Trophoblast cell (in vitro differentiated cells and primary cell): Measurements from ENCODE around the gene BCDIN3D.
"Not testable (repeated sequence)": the region's sequence is repeated elsewhere in the genome, so short reads cannot be mapped to it uniquely, and the experiment has no call there.

Experiments
- DNase-seq, 2 donors: peaks; one replicate each; pipeline ENCODE4 v3.0.0-alpha.2; 2016
- H2AFZ ChIP-seq: 2 replicates; pipeline ENCODE4 v1.6.1; 2013; ENCODE audit warnings: low read length, moderate library complexity, mild to moderate bottlenecking; ENCODE audit not compliant: insufficient read depth, poor library complexity
- H2AK5ac ChIP-seq: 2 replicates; pipeline ENCODE4 v1.6.1; 2013; ENCODE audit warnings: mild to moderate bottlenecking, low read length
- H2BK120ac ChIP-seq: 2 replicates; pipeline ENCODE4 v1.6.1; 2013; ENCODE audit warnings: low read length, mild to moderate bottlenecking, moderate library complexity; ENCODE audit not compliant: insufficient read depth, poor library complexity
- H2BK12ac ChIP-seq: 2 replicates; pipeline ENCODE4 v1.6.1; 2013; ENCODE audit warnings: mild to moderate bottlenecking, low read length, moderate library complexity
- H2BK5ac ChIP-seq: 2 replicates; pipeline ENCODE4 v1.6.1; 2013; ENCODE audit warnings: low read length, low read depth, moderate library complexity, mild to moderate bottlenecking; ENCODE audit not compliant: poor library complexity
- H3K14ac ChIP-seq: 2 replicates; pipeline ENCODE4 v1.6.1; 2013; ENCODE audit warnings: mild to moderate bottlenecking, low read length
- H3K18ac ChIP-seq: 2 replicates; pipeline ENCODE4 v1.6.1; 2013; ENCODE audit warnings: mild to moderate bottlenecking, low read length
- H3K23ac ChIP-seq: 2 replicates; pipeline ENCODE4 v1.6.1; 2013; ENCODE audit warnings: low read length
- H3K27ac ChIP-seq: 2 replicates; pipeline ENCODE4 v1.5.1; 2013; ENCODE audit warnings: low read depth, mild to moderate bottlenecking, inconsistent platforms, low read length, moderate library complexity
- H3K27me3 ChIP-seq: 2 replicates; pipeline ENCODE4 v1.6.1; 2013; ENCODE audit warnings: inconsistent platforms, mild to moderate bottlenecking, low read length, moderate library complexity; ENCODE audit not compliant: insufficient read depth
- H3K36me3 ChIP-seq, 2 experiments: 1 replicate in 1 of 2; 2 replicates in 1 of 2; pipeline ENCODE4 v1.6.1; 2013; ENCODE audit warnings: low read length in 2 of 2, mild to moderate bottlenecking in 2 of 2, moderate library complexity in 1 of 2; ENCODE audit not compliant: insufficient read depth in 2 of 2, control insufficient read depth in 1 of 2
- H3K4ac ChIP-seq: 2 replicates; pipeline ENCODE4 v1.6.1; 2013; ENCODE audit warnings: low read depth, mild to moderate bottlenecking, low read length, moderate library complexity
- H3K4me1 ChIP-seq, 2 experiments: 1 replicate in 1 of 2; 2 replicates in 1 of 2; pipeline ENCODE4 v1.6.1; 2013; ENCODE audit warnings: low read length in 2 of 2, mild to moderate bottlenecking in 2 of 2, moderate library complexity in 1 of 2; ENCODE audit not compliant: insufficient read depth in 2 of 2, control insufficient read depth in 1 of 2
- H3K4me2 ChIP-seq: 2 replicates; pipeline ENCODE4 v1.6.1; 2013; ENCODE audit warnings: inconsistent platforms, mild to moderate bottlenecking, low read length, moderate library complexity
- H3K4me3 ChIP-seq: 2 replicates; pipeline ENCODE4 v1.5.1; 2013; ENCODE audit warnings: mild to moderate bottlenecking, low read depth, low read length, inconsistent platforms
- H3K79me1 ChIP-seq: one replicate; pipeline ENCODE4 v1.6.1; 2013; ENCODE audit warnings: low read length
- H3K79me2 ChIP-seq: 2 replicates; pipeline ENCODE4 v1.6.1; 2013; ENCODE audit warnings: low read length, mild to moderate bottlenecking; ENCODE audit not compliant: control insufficient read depth, insufficient read depth, poor library complexity
- H3K9ac ChIP-seq: 2 replicates; pipeline ENCODE4 v1.6.1; 2013; ENCODE audit warnings: mild to moderate bottlenecking, low read length
- H3K9me3 ChIP-seq: 2 replicates; pipeline ENCODE4 v1.6.1; 2013; ENCODE audit warnings: low read depth, mild to moderate bottlenecking, control low read depth, inconsistent platforms, low read length; ENCODE audit not compliant: insufficient read depth
- H4K12ac ChIP-seq: 2 replicates; pipeline ENCODE4 v1.6.1; 2013; ENCODE audit warnings: low read depth, mild to moderate bottlenecking, low read length, moderate library complexity
- H4K8ac ChIP-seq: 2 replicates; pipeline ENCODE4 v1.6.1; 2013; ENCODE audit warnings: low read depth, mild to moderate bottlenecking, low read length, moderate library complexity
- H4K91ac ChIP-seq: one replicate; pipeline ENCODE4 v1.6.1; 2013; ENCODE audit warnings: low read depth, mild to moderate bottlenecking, low read length, moderate library complexity
- WGBS: extraction: QIAGEN DNeasy Blood & Tissue Kit; methylation state at CpG from one replicate; pipeline ENCODE4 v1.1.7; 2013; ENCODE audit warnings: missing lambda C conversion rate; ENCODE audit not compliant: insufficient read length, insufficient coverage; ENCODE audit errors: extremely low coverage; 5-methylcytosine and 5-hydroxymethylcytosine counted together

The BCDIN3D gene

DNA sequence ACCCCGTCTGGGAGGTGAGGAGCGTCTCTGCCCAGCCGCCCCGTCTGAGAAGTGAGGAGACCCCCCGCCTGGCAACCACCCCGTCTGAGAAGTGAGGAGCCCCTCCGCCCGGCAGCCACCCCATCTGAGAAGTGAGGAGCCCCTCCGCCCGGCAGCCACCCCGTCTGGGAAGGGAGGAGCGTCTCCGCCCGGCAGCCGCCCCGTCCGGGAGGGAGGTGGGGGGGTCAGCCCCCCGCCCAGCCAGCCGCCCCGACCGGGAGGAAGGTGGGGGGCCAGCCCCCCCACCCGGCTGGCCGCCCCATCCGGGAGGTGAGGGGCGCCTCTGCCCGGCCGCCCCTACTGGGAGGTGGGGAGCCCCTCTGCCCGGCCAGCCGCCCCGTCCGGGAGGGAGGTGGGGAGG, 18.0 kb upstream of the BCDIN3D start:
- H3K79me1 ChIP-seq, H3K79me2 ChIP-seq, H3K23ac ChIP-seq, H3K36me3 ChIP-seq, H4K8ac ChIP-seq, H3K4ac ChIP-seq, H3K14ac ChIP-seq, H3K4me2 ChIP-seq, DNase-seq, H2BK12ac ChIP-seq, H3K18ac ChIP-seq, H4K12ac ChIP-seq, H2BK5ac ChIP-seq, H2AFZ ChIP-seq, H2AK5ac ChIP-seq, H3K9ac ChIP-seq, H3K4me3 ChIP-seq, H4K91ac ChIP-seq, H3K27ac ChIP-seq, H3K4me1 ChIP-seq, H3K9me3 ChIP-seq, H2BK120ac ChIP-seq, H3K27me3 ChIP-seq: not testable (repeated sequence)
- WGBS = no CpG with 5 or more reads among the region's 31 CpGs

DNA sequence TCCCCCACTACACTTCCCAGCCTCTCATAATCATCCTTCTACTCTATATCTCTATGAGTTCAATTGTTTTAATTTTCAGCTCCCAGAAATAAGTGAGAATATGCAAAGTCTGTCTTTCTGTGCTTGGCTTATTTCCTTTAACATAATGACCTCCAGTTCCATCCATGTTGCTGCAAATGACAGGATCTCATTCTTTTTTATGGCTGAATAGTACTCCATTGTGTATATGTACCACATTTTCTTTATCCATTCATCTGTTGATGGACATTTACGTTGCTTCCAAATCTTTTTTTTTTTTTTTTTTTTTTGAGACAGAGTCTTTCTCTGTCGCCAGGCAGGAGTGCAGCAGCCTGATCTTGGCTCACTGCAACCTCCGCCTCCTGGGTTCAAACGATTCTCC, 13.0 kb upstream of the BCDIN3D start:
- not testable (repeated sequence) for H4K12ac ChIP-seq, H2BK120ac ChIP-seq, DNase-seq, H4K8ac ChIP-seq, H3K9ac ChIP-seq, H3K27me3 ChIP-seq, H3K4me2 ChIP-seq, H2AK5ac ChIP-seq, H2AFZ ChIP-seq, H2BK12ac ChIP-seq, H3K4ac ChIP-seq, H3K79me2 ChIP-seq, H4K91ac ChIP-seq, H2BK5ac ChIP-seq, H3K79me1 ChIP-seq, H3K4me3 ChIP-seq, H3K9me3 ChIP-seq, H3K18ac ChIP-seq, H3K4me1 ChIP-seq, H3K14ac ChIP-seq, H3K23ac ChIP-seq, H3K36me3 ChIP-seq, H3K27ac ChIP-seq
- WGBS = no CpG with 5 or more reads among the region's 4 CpGs

DNA sequence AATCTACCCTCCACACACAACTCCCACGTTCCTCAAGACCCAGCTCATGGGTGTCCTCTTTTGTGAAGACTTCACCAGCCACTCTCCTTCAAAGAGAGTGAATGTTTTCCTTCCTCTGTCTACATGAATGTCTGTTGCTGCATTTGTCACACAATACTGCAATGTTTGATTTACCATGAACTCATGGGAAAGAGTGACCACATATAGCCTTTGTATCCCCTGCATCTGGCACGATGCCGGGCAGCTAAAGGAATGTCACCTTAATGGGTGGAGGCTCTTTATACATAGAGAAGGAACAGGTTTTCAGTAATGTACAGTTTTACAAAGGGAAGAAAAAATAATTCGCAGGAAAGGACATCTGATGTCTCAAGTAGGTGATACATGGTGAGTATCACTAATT, 12.1 kb upstream of the BCDIN3D start:
- no CpG with 5 or more reads among the region's 4 CpGs for WGBS

DNA sequence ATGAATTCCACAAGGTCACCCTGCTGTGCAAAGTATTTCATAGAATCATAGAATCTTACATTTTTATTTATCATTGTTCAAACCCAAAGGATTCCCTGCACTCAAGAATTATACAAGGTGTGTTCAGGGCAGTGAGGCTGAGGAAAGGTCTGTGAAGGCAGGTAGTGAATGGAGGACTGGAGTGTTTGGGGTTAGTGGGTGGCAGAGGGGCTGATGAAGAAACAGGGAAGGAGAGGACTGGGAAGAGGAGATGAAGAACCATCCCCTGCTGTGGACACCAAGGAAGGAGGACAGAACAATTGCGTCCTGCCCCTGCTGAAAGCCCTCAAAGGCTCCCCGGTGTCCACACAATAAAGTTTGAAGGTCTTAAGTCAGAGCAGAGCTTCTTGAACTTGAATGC, 10.8 kb upstream of the BCDIN3D start:
- Histone ChIP-seq H3K4ac (no peak overlapping the region), H3K27ac (no peak overlapping the region)
- no CpG with 5 or more reads among the region's 2 CpGs for WGBS

More for the DNA sequence above, 12.1 kb upstream of the BCDIN3D start:
- Histone ChIP-seq H3K14ac (no peak overlapping the region), H4K91ac (no peak overlapping the region), H3K23ac (no peak overlapping the region), H2AK5ac (no peak overlapping the region), H4K12ac (no peak overlapping the region), H3K4me1 (no peaks in the 10 kb centered on the region), H3K4ac (no peak overlapping the region), H4K8ac (no peak overlapping the region), H3K9me3 (no peaks in the 10 kb centered on the region), H2BK12ac (no peak overlapping the region), H3K27ac (no peak overlapping the region), H3K4me2 (no peak overlapping the region), H3K9ac (no peak overlapping the region), H3K27me3 (no peaks in the 10 kb centered on the region), H2BK120ac (no peak overlapping the region), H3K18ac (no peak overlapping the region), H3K79me1 (no peaks in the 10 kb centered on the region), H3K4me3 (no peak overlapping the region), H2AFZ (no peak overlapping the region), H3K36me3 (no peaks in the 10 kb centered on the region), H3K79me2 (no peaks in the 10 kb centered on the region), H2BK5ac (no peak overlapping the region)
- DNase-seq = no peak

More for the DNA sequence above, 10.8 kb upstream of the BCDIN3D start:
- Histone ChIP-seq H3K14ac (no peak overlapping the region), H2AK5ac (no peak overlapping the region), H3K4me3 (no peak overlapping the region), H3K36me3 (no peaks in the 10 kb centered on the region), H3K9ac (no peak overlapping the region), H4K8ac (no peak overlapping the region), H3K4me1 (no peaks in the 10 kb centered on the region), H3K4me2 (no peak overlapping the region), H3K18ac (no peak overlapping the region), H3K79me2 (no peaks in the 10 kb centered on the region), H4K91ac (no peak overlapping the region), H3K23ac (no peak overlapping the region), H3K79me1 (no peaks in the 10 kb centered on the region), H2AFZ (no peak overlapping the region), H2BK5ac (no peak overlapping the region), H2BK120ac (no peak overlapping the region), H3K27me3 (no peaks in the 10 kb centered on the region), H4K12ac (no peak overlapping the region), H2BK12ac (no peak overlapping the region), H3K9me3 (no peaks in the 10 kb centered on the region)
- DNase-seq = no peak
